Urinary bladder (tissue), 4 donors: Measurements from ENCODE around the gene PARVA. TPM values are rescaled to one million over a fixed set of nuclear protein-coding genes. Genes with fewer than 3 reads are reported as not detected.

Experiments
- DNase-seq: peaks from one replicate; pipeline ENCODE4 v3.0.0-alpha.2; 2015; ENCODE audit errors: extremely low spot score
- H3K27ac ChIP-seq: one replicate; pipeline ENCODE4 v1.5.1; 2013; ENCODE audit warnings: low read depth, mild to moderate bottlenecking, moderate library complexity
- H3K36me3 ChIP-seq: one replicate; pipeline ENCODE4 v1.6.1; 2013; ENCODE audit warnings: mild to moderate bottlenecking, moderate library complexity; ENCODE audit not compliant: insufficient read depth
- H3K4me1 ChIP-seq: one replicate; pipeline ENCODE4 v1.6.1; 2013; ENCODE audit warnings: mild to moderate bottlenecking, moderate library complexity; ENCODE audit not compliant: insufficient read depth
- H3K4me3 ChIP-seq: one replicate; pipeline ENCODE4 v1.5.1; 2013; ENCODE audit warnings: low read depth, low read length
- WGBS: extraction: QIAGEN DNeasy Blood & Tissue Kit; methylation state at CpG from one replicate; pipeline ENCODE4 v1.1.7; 2013; 5-methylcytosine and 5-hydroxymethylcytosine counted together
- polyA plus RNA-seq: library from polyadenylated mRNA; stranded (reverse); fragments of 200-250 nt; gene quantifications from one replicate; pipeline ENCODE4 v1.2.3, GENCODE V29; 2013
- total RNA-seq: library from RNA; depleted of rRNA; stranded (reverse); fragments of >200 nt; gene quantifications from one replicate; pipeline ENCODE4 v1.2.3, GENCODE V29; 2014
- donor health status: healthy with polysubstance abuse.
- donor health status: healthy.

PARVA gene
- total and polyA plus RNA-seq, 2 donors, result 69.8 to 128 TPM

DNA sequence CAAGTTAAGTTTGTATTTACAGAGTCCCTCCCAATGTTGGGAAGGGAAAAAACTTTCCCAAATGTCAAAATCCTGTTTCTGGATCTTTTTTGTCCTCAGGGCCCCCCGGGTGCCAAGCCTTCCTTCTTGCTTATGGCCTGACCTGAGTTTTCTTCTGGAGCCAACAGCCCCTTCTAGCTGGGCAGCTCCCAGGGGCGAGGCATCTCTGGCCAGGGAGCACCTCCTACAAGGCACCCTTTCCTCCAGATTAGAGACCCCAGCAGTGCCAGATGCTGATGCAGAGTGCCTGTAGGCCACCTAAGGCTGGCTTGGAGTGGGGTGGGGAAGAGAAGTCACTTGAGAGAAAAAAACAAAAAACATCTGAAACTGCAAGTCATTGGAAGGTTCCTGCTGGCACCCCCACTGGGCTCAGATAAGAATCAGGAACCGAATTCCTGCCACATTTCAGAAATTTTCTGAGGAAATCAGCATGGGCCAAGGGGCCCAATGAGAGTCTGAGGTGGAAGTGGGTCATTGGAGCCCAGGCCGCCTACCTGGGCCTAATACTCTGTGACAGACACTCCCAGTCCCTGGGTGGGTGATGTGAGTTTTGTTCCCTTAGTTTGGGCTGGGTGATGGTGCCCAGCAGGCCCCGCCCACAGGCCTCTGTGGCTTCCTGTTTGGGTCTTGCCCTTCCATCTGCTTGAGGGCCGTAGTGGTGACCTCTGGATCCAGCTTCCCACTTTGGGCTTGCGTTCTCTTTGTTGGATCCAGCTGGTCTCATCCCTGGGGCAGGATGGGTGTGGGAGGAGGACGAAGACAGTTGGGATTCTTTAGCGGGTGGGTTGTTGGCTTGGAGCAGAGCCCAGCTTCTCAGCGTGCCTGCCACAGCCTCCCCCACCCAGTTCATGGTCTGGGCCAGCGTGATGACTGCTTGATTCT, 40.6 kb downstream of the PARVA start:
- Histone ChIP-seq H3K4me1 (no peaks in the 10 kb centered on the region), H3K36me3 (no peaks in the 10 kb centered on the region), H3K27ac (no peak overlapping the region), H3K4me3 (no peak overlapping the region)
- DNase-seq, result no peak
- WGBS, result 61% methylated on average over 11 of the region's 11 CpGs

DNA sequence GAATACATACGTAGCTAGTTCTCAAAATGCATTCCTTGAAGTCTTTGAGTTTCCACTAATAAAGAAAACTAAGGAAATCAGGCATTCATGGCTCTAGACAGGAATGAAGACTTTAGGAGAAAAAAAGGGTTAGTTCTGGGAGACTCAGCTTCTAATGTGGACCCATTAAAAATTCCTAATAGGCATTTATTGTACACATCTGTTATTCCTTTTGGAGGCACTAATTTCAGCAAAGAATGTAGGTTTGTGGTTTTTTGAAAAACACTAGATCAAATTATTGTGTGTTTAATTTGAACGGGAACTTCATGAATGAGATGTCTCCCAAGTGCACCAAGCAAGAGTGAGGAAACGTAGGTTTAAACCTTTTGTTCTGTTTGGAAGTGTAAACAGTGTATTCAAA, 42.7 kb downstream of the PARVA start:
- 70% methylated on average over 3 of the region's 3 CpGs for WGBS
- no peaks in the 10 kb centered on the region for H3K36me3 ChIP-seq
- H3K4me1 ChIP-seq, result no peaks in the 10 kb centered on the region
- DNase-seq, result no peak
- no peak overlapping the region for H3K27ac ChIP-seq
- H3K4me3 ChIP-seq, result no peak overlapping the region

DNA sequence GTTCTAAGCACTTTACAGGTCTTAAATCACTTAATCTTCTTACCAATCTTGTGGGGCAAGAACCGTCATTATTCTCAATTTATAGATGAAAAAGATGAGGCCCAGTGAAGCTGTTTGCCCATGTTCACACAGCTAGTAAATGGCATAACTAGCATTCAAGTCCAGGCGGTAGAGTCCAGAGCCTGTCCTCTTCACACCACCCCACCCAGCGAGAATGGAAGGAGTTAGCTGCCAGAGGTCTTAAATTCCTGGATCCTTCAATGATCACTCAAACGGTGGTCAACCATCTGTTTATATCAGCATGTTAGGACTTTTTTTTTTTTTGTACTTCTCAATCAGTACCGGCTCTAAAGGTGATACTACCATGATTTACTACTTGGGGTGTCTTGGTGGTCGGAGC, 43.3 kb downstream of the PARVA start:
- no peaks in the 10 kb centered on the region for H3K36me3 ChIP-seq
- DNase-seq, result no peak
- H3K27ac ChIP-seq, result no peak overlapping the region

DNA sequence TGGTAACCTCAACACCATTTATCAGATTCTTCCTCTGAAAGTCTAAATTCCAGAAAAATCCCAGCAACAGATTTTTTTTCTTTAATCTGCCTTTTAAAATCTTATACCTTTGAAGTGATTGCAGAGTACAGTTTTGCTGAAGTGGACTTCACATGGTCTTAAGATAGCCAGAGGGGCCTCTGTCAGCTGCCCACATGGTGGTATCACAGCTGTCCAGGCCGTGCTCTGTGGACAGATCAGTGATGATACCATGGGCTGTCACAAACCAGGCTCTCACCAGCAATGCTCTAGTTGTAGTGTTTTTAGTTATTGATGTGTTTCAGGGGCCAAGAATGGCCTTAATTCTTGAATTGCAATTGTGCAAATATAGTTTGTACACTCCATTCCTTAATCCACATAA, 44.0 kb downstream of the PARVA start:
- Histone ChIP-seq H3K27ac (no peak overlapping the region), H3K36me3 (no peaks in the 10 kb centered on the region), H3K4me1 (no peaks in the 10 kb centered on the region), H3K4me3 (no peak overlapping the region)
- DNase-seq, result no peak
- WGBS, result 80% methylated on average over 1 of the region's 1 CpG

More for the DNA sequence above, 43.3 kb downstream of the PARVA start:
- Histone ChIP-seq H3K4me3 (no peak overlapping the region), H3K4me1 (no peaks in the 10 kb centered on the region)
- WGBS, result 86% methylated on average over 6 of the region's 6 CpGs

DNA sequence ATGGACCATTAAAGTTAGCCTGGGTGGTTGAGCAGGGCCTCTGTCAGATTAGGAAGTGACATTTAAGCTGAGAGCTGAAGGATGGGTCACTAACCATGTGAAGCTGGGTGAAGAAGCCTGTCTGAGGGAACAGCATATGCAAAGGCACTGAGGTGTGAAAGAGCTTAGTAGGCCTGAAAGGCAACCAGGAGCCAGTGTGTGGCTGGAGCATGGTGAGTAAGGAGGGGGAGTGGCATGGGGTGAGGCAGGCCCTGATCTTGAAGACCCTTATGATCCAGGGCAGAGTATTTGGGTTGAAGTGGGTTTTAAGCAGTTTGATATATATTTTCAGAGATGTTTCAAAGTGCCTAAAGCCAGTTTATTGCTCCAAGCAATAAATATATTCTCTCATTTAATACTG, 48.8 kb downstream of the PARVA start:
- peaks cover 2% of the 10 kb centered on the region for H3K4me1 ChIP-seq
- no peaks in the 10 kb centered on the region for H3K36me3 ChIP-seq
- H3K4me3 ChIP-seq, result no peak overlapping the region
- H3K27ac ChIP-seq, result no peak overlapping the region
- no peak for DNase-seq

DNA sequence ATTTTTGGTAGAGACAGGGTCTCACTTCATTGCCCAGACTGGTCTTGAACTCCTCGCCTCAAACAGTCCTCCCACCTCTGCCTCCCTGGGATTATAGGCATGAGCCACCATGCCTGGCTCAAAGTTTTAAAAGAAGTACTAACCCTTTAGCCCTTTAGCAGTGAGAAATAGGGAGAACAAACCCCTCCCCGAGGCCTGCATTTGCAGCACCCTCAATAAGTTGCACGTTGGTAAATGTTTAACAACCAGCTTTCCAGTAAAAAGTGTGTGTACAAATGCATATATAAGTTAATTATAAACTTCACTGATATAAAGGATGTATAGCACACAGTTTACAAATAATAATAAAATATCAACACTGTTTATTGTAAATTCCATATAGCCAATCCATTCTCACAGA, 51.8 kb downstream of the PARVA start:
- H3K4me3 ChIP-seq, result no peak overlapping the region
- H3K4me1 ChIP-seq, result peaks cover 2% of the 10 kb centered on the region
- WGBS, result 85% methylated on average over 3 of the region's 3 CpGs
- no peaks in the 10 kb centered on the region for H3K36me3 ChIP-seq
- DNase-seq, result no peak
- H3K27ac ChIP-seq, result no peak overlapping the region

DNA sequence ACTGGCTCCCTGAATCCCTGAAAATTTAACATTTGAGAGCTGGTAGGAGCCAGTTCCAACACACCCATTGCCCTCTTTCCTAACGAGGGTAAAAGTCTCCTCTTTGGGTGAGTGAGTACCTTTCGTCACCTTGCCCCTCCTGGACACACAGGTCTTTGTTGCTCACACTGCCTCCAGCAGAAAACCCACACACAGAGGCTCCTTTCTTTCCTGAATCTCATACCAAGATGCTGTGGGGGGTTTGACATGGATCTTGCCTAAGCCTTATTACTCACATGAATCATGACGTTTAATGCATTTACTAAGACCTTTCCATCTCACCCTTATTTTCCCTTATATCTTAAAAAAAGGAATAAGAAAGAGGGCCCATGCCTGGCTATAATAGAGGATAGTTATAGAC, 53.0 kb downstream of the PARVA start:
- Histone ChIP-seq H3K4me1 (peaks cover 2% of the 10 kb centered on the region), H3K4me3 (no peak overlapping the region), H3K27ac (peak overlapping the region; percentile 72), H3K36me3 (no peaks in the 10 kb centered on the region)
- WGBS, result 61% methylated on average over 3 of the region's 3 CpGs
- no peak for DNase-seq

DNA sequence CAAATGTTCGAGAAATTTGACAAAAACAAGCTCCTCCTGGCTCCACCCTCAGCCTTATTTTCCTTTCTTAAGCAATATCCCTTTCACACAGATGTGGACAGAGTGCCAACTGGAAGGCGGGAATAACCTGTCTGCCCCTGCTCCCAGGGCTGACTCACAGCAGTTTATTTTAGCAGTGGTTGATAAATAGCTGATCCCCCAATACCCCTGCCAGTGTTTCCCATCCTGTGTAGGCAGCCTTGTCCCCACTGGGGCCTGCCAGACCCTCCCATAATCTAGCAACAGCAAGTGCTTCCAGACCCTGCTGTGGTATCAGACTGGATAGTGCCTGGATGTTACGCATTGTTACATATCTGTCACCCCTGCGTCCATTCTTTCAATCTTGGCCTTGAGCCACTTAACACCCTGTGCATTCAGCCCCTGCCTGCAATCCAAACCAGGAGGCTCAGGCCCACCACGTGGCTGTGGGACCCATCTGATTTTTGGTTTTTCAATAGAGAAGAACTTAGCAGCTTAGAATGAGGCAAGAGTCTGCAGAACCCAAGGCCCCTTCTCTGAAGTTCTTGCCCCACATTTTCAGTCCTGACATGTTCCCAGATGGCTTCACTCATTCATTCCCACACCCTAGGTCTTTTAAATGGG, 53.7 kb downstream of the PARVA start:
- Histone ChIP-seq H3K27ac (peak overlapping the region; percentile 68), H3K4me3 (no peak overlapping the region), H3K4me1 (peaks cover 2% of the 10 kb centered on the region), H3K36me3 (no peaks in the 10 kb centered on the region)
- 29% methylated on average over 5 of the region's 5 CpGs for WGBS
- no peak for DNase-seq

DNA sequence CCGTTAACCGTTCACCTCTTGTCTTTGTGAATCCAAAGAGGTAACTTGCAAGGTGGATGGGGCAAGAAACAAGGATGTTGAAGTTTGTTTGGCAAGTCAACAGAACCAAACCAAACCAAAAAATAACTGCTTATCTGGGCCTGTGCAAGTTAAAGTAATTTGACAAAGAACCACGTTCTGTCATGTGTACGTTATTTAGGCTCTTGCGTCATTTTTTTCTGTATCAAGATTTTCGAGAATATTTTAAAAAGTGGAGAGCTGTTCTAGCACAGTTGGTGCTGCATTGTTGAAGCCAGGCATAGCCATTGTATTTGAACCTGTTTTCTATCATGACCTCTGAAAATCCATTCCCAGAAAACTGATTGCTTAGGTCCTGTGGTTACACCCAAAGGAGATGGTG, 55.1 kb downstream of the PARVA start:
- DNase-seq, result no peak
- Histone ChIP-seq H3K36me3 (no peaks in the 10 kb centered on the region), H3K4me3 (no peak overlapping the region), H3K27ac (peak overlapping the region; percentile 51), H3K4me1 (no peaks in the 10 kb centered on the region)
- 79% methylated on average over 6 of the region's 6 CpGs for WGBS

DNA sequence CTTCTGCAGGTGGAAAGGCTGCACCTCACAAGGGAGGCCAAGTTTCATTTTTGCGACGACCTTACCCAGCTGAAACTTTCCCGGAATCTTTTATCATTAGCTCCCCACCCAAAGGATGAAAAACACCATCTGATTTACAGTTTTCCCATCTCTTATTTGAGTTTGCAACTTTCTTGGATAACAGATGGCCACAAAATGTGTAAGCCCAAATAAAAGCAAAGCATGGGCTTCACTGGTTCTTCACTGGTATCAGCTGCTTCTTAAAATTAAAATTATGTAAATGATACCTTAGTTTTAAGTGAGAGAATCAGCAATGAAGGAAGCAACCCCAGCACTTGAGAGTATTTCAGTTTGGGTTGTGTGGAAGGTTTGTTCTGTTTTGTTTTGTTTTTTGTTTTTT, 55.8 kb downstream of the PARVA start:
- Histone ChIP-seq H3K4me3 (no peak overlapping the region), H3K36me3 (no peaks in the 10 kb centered on the region), H3K4me1 (no peaks in the 10 kb centered on the region), H3K27ac (peak overlapping the region; percentile 51)
- 23% methylated on average over 3 of the region's 3 CpGs for WGBS
- no peak for DNase-seq

DNA sequence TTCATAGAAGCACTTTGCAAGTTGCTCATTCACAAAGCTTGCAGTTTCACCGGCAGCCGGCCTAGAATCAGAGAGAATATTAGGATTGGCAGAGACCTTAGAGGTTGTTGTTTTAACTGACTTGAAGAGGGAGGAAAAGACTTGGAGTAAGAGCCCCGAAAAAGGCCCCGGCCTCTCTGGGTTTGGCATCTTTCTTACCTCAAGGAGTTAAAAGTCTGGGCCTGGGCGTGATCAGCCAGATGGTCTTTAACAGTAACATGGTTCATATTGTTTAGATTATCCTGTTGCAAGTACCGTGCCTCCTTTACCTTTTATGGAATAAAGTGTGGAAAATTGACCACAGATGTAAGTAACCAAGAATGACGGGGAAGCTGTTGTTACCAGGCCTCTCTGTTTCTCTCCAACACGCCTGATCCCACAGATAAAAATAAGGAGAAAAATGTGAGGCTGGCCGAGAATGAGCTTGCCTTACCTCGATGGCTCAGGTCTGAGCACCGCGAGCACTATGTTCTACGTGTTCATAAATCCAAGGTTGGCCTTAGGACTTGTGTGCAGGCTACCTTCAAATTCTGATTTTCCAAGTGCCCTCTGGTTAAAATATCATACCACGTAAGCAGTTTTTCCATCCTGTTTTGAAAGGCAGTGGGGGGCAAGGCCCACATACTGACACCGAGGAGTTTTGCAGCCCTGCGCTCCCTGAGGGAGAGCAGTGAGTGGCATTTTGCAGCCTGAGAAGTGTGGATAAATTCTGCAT, 56.4 kb downstream of the PARVA start:
- no peak overlapping the region for H3K4me3 ChIP-seq
- H3K36me3 ChIP-seq, result no peaks in the 10 kb centered on the region
- no peak for DNase-seq
- WGBS, result 30% methylated on average over 16 of the region's 16 CpGs
- H3K27ac ChIP-seq, result peak overlapping the region; percentile 90
- H3K4me1 ChIP-seq, result no peaks in the 10 kb centered on the region

DNA sequence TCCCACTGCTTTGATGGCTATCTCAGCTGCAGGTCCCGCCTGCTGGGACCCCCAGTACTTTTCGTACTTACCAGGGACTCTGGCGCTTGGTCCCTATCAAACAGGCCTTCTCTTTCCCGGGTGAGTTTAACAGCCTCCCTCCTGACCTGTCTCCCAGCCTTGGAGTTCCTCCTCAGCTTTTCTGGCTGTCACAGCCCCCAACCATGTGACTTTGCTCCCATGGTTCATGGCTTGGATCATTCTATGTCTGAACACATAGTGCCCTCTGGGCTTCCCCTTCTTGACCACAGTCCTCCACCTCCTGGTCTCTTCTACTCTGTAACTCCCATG, 56.9 kb downstream of the PARVA start:
- H3K4me1 ChIP-seq, result no peaks in the 10 kb centered on the region
- H3K4me3 ChIP-seq, result no peak overlapping the region
- 49% methylated on average over 4 of the region's 4 CpGs for WGBS

DNA sequence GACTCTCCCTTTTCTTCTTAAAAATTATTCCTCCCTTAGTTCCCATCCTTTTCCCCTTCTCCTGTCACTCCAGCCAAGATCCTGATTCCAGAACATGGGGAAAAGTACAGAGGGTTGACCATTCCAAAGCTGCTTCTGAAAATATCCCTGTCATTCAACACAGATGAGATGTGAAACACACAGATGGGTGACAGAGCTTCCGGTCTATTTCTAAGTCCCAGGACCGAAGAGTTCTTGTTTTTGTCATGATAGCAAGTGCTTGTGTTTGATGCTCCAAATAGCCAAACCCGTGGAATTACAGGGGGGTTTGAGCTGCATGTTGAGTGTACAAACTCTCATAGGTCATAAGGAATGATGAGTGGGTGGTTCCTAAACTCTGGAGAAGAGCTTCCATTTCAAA, 57.9 kb downstream of the PARVA start:
- DNase-seq, result no peak
- WGBS, result 43% methylated on average over 3 of the region's 3 CpGs
- Histone ChIP-seq H3K27ac (peak overlapping the region; percentile 61), H3K36me3 (no peaks in the 10 kb centered on the region), H3K4me1 (no peaks in the 10 kb centered on the region), H3K4me3 (no peak overlapping the region)

More for the DNA sequence above, 56.9 kb downstream of the PARVA start:
- Histone ChIP-seq H3K27ac (peak overlapping the region; percentile 90), H3K36me3 (no peaks in the 10 kb centered on the region)
- no peak for DNase-seq

DNA sequence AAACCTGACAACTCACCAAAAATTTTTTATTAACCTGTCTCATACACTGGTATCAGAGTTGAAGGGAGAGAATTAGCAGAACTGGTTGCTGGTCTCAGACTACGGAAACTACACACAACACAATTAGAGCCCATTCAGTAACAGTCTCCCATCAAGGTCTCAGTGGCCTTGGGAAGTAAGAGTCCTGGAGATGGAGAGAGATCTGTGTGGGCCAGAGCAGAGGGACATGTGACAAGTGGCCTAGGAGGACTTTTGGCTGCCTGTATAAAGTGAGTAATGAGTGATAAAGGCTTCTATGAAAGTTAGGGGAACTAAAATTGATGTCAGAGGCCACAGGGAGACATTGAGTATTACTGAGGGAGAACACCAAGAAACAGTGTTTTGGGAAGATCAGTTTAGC, 58.9 kb downstream of the PARVA start:
- Histone ChIP-seq H3K4me3 (no peak overlapping the region), H3K27ac (no peak overlapping the region), H3K36me3 (no peaks in the 10 kb centered on the region), H3K4me1 (no peaks in the 10 kb centered on the region)
- WGBS, result 92% methylated on average over 1 of the region's 1 CpG
- no peak for DNase-seq
